ENCODE measurements around the gene OSTN.

DNA sequence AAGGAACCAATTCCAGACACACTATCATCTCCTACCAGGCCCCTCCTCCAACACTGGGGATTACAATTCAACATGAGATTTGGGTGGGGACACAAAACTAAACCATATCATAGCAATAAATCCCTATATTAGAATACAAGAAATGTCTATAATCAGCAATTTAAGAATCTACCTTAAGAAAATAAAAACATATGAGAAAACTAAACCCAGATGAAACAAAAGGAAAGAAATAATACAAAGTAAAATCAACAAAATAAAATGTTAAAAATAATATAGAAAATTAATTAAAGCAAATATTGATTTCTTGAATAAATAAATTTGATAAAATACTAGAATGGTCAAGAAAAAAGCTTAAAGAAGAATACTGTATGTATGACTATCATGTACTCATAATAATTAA, 6.1 kb upstream of the OSTN start:
- TF ChIP-seq, protein P1, sequence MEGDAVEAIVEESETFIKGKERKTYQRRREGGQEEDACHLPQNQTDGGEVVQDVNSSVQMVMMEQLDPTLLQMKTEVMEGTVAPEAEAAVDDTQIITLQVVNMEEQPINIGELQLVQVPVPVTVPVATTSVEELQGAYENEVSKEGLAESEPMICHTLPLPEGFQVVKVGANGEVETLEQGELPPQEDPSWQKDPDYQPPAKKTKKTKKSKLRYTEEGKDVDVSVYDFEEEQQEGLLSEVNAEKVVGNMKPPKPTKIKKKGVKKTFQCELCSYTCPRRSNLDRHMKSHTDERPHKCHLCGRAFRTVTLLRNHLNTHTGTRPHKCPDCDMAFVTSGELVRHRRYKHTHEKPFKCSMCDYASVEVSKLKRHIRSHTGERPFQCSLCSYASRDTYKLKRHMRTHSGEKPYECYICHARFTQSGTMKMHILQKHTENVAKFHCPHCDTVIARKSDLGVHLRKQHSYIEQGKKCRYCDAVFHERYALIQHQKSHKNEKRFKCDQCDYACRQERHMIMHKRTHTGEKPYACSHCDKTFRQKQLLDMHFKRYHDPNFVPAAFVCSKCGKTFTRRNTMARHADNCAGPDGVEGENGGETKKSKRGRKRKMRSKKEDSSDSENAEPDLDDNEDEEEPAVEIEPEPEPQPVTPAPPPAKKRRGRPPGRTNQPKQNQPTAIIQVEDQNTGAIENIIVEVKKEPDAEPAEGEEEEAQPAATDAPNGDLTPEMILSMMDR (conservative IDR thresholded peaks at IDR 0.05; ENCODE audit: low read length): no peak
- no peak for TF ChIP-seq EZH2phosphoT487 (IDR thresholded peaks at IDR 0.05; ENCODE audit: borderline replicate concordance)

Data from Loucy (cell line).